HFFc6 (cell line): ENCODE results near the gene TMC7. TPM values are rescaled to one million over a fixed set of nuclear protein-coding genes. Genes with fewer than 3 reads are reported as not detected.

ENCODE experiments used
- DNase-seq: peaks from one replicate; pipeline ENCODE4 v3.0.0-alpha.2; 2018
- H3K27ac Mint-ChIP-seq: 2 replicates; pipeline ENCODE4 v1.8.0; 2020; ENCODE audit warnings: mild to moderate bottlenecking, mixed read lengths
- H3K27me3 Mint-ChIP-seq: 2 replicates; pipeline ENCODE4 v1.8.0; 2021; ENCODE audit warnings: mild to moderate bottlenecking, moderate library complexity, mixed read lengths; ENCODE audit not compliant: insufficient read depth
- H3K36me3 Mint-ChIP-seq: 2 replicates; pipeline ENCODE4 v1.8.0; 2021; ENCODE audit warnings: low read depth, mixed read lengths
- H3K4me1 Mint-ChIP-seq: 2 replicates; pipeline ENCODE4 v1.8.0; 2020; ENCODE audit warnings: low read depth, mixed read lengths
- H3K4me3 Mint-ChIP-seq: 2 replicates; pipeline ENCODE4 v1.8.0; 2020; ENCODE audit warnings: mild to moderate bottlenecking, moderate library complexity, mixed read lengths
- H3K9me3 Mint-ChIP-seq: 2 replicates; pipeline ENCODE4 v1.8.0; 2020; ENCODE audit warnings: mild to moderate bottlenecking, mixed read lengths
- total RNA-seq, 6 experiments: library from RNA; stranded (reverse); fragmentation: NEBNext Ultra II Directional; extraction: Animal tissue kit (Norgen Biotek cat#: 25700); gene quantifications; 2 replicates in 1 of 6; 3 replicates in 5 of 6; pipeline ENCODE4 v1.2.3, GENCODE V29; 2021
- TF ChIP-seq, protein P1 (sequence below): fragments of 200-600 bp; sonication (generic); IDR thresholded peaks from 2 replicates; pipeline ENCODE4 v1.5.0; 2021; ENCODE audit warnings: antibody characterized with exemption, mild to moderate bottlenecking

The TMC7 gene
- total RNA-seq, 6 experiments from 2014 or later, result 0.35 to 1.1 (median 0.58) TPM

DNA sequence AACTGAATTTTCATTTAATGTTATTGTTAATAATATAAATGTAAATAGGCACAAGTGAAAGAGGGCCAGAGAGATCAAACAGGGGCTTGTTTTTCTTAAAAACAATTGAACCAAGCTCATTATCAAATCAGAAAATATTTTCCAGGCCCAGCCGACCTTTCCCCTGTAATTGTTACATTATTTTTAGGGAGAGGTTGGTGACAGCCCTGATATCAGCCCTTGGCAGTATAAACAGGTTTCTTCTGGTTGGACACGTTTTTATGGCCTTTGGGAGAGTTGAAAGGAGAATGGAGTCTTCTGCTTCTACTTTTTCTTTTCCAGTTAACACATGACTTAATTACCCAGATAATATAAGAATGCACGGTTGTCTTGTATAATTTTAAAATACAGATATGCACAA, 43.7 kb downstream of the TMC7 start:
- no peaks in the 10 kb centered on the region for H3K9me3 Mint-ChIP-seq

DNA sequence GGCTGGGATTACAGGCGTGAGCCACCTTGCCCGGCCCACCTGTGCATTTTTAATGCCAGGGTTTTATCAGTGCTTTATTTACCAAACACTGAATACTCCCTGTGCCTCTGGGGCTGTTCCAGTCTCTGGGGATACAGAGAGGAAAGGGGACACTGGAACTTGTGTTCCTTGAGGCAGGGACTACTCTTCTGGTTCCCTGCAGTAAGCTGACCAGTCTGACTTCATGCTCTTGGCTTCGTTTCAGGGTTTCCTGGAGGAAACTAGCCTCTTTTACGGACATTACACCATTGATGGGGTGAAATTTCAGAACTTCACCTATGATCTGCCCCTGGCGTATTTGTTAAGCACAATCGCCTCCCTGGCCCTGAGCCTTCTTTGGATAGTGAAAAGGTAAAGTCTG, 46.2 kb downstream of the TMC7 start:
- Mint-ChIP-seq H3K9me3 (no peaks in the 10 kb centered on the region), H3K4me1 (no peaks in the 10 kb centered on the region), H3K27me3 (no peaks in the 10 kb centered on the region; the same call in none of the 2 replicates), H3K4me3 (no peak overlapping the region), H3K36me3 (no peaks in the 10 kb centered on the region), H3K27ac (no peak overlapping the region; the same call in 1 of the 2 replicates)
- DNase-seq, result no peak
- TF ChIP-seq, protein P1, sequence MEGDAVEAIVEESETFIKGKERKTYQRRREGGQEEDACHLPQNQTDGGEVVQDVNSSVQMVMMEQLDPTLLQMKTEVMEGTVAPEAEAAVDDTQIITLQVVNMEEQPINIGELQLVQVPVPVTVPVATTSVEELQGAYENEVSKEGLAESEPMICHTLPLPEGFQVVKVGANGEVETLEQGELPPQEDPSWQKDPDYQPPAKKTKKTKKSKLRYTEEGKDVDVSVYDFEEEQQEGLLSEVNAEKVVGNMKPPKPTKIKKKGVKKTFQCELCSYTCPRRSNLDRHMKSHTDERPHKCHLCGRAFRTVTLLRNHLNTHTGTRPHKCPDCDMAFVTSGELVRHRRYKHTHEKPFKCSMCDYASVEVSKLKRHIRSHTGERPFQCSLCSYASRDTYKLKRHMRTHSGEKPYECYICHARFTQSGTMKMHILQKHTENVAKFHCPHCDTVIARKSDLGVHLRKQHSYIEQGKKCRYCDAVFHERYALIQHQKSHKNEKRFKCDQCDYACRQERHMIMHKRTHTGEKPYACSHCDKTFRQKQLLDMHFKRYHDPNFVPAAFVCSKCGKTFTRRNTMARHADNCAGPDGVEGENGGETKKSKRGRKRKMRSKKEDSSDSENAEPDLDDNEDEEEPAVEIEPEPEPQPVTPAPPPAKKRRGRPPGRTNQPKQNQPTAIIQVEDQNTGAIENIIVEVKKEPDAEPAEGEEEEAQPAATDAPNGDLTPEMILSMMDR, result no peak

More for the DNA sequence above, 43.7 kb downstream of the TMC7 start:
- DNase-seq, result no peak
- TF ChIP-seq, protein P1, result no peak
- H3K4me3 Mint-ChIP-seq, result no peak overlapping the region
- no peaks in the 10 kb centered on the region; the same call in 1 of the 2 replicates for H3K27me3 Mint-ChIP-seq
- no peaks in the 10 kb centered on the region for H3K36me3 Mint-ChIP-seq
- no peaks in the 10 kb centered on the region for H3K4me1 Mint-ChIP-seq
- H3K27ac Mint-ChIP-seq, result no peak overlapping the region

GRCh38 chr16:19031738-19032137, 48.0 kb downstream of the TMC7 start:
- Mint-ChIP-seq H3K27me3 (peaks cover 3% of the 10 kb centered on the region), H3K4me3 (no peak overlapping the region), H3K4me1 (no peaks in the 10 kb centered on the region), H3K36me3 (no peaks in the 10 kb centered on the region), H3K27ac (no peak overlapping the region), H3K9me3 (no peaks in the 10 kb centered on the region)
- DNase-seq, result no peak
- TF ChIP-seq, protein P1, result no peak

- no peak overlapping the region for H3K4me3 Mint-ChIP-seq
- no peaks in the 10 kb centered on the region for H3K36me3 Mint-ChIP-seq
- TF ChIP-seq, protein P1, result no peak
- H3K9me3 Mint-ChIP-seq, result no peaks in the 10 kb centered on the region
- H3K27me3 Mint-ChIP-seq, result peaks cover 7% of the 10 kb centered on the region
- H3K27ac Mint-ChIP-seq, result no peak overlapping the region
- H3K4me1 Mint-ChIP-seq, result no peaks in the 10 kb centered on the region
- DNase-seq, result no peak
Measured at GRCh38 chr16:19033761-19034160, 50.0 kb downstream of the TMC7 start.

DNA sequence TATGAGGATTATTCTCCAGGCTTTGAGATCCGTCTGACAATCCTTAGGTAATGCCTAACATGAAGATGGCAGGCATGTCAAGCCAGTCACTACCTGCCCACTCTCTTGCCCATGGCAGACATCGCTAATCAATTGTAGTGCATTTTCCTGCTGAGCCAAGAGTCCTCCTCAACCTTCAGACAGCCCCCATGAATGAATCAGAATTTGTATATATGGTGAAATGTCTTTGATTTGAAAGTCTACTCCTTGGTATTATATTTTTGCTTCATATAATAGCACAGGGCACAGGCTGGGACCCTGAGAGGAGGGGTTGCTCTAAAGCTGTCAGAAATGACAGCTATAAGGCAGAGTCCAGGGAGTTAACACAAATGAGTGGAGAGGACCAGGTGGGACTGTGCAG, 56.7 kb downstream of the TMC7 start:
- Mint-ChIP-seq H3K4me1 (no peaks in the 10 kb centered on the region), H3K4me3 (no peak overlapping the region), H3K36me3 (no peaks in the 10 kb centered on the region)

More for the DNA sequence above, 56.7 kb downstream of the TMC7 start:
- H3K27ac Mint-ChIP-seq, result no peak overlapping the region
- H3K9me3 Mint-ChIP-seq, result no peaks in the 10 kb centered on the region
- TF ChIP-seq, protein P1, result no peak
- H3K27me3 Mint-ChIP-seq, result peaks cover 10% of the 10 kb centered on the region; the same call in 1 of the 2 replicates
- no peak for DNase-seq
